Measurements from ENCODE around the gene ZBTB17.

Gene ZBTB17

DNA sequence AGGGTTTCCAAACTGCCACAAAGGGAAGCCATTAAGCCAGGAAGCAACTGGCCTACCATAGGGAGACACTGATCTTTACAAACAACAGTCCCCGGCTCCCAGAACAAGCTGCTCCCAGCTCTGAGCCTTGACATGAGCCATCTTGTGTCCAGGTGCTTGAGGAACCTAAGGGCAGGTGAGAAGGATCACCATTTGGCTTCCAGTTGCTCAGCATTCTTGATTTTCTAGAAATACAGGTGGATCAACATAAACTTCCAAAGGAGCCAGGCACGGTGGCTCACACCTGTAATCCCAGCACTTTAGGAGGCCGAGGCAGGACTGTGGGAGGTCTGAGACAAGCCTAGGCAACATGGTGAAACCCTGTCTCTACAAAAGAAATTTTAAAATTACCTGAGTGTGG, 21.6 kb downstream of the ZBTB17 start:
- TF ChIP-seq, protein P1, sequence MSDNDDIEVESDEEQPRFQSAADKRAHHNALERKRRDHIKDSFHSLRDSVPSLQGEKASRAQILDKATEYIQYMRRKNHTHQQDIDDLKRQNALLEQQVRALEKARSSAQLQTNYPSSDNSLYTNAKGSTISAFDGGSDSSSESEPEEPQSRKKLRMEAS (IDR thresholded peaks at IDR 0.05), result no peak
- TF ChIP-seq ZBTB7A (IDR thresholded peaks at IDR 0.05; ENCODE audit: low read depth) (no peak), EGR1 (IDR thresholded peaks at IDR 0.05) (no peak), CREB1 (IDR thresholded peaks at IDR 0.05; ENCODE audit: low read depth) (no peak), TAF1 (IDR thresholded peaks at IDR 0.05; ENCODE audit: low read depth) (no peak), NFIC (IDR thresholded peaks at IDR 0.05) (no peak), FOXM1 (IDR thresholded peaks at IDR 0.05; ENCODE audit: borderline replicate concordance, low read depth) (no peak), TCF12 (IDR thresholded peaks at IDR 0.05; ENCODE audit: low read depth) (no peak), YY1 (IDR thresholded peaks at IDR 0.05; ENCODE audit: low read depth) (no peak), TEAD4 (IDR thresholded peaks at IDR 0.05) (no peak)

DNA sequence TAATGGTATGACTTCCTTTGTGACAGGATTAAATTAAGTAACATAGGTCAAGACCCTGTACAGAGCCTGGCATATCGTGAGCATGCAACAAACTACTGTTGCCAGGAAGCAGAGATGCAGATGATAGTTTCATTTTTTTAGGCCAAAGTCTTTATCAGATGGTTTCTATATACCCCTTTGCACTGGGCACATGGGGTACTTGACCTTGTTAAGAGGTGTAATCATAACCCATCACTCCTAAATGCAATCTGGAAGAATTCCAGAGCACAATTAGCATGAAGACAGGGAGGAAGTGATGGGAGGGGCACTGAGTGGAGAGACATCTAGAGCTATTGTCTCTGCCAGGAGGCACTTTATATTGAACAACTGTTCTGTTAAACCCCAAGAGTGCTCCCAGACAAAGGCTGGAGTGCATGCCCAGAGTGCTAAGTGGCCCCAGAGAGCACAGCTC, 22.1 kb downstream of the ZBTB17 start:
- TF ChIP-seq RAD21 (IDR thresholded peaks at IDR 0.05; ENCODE audit: low read depth) (no peak), NFIC (IDR thresholded peaks at IDR 0.05) (no peak)

DNA sequence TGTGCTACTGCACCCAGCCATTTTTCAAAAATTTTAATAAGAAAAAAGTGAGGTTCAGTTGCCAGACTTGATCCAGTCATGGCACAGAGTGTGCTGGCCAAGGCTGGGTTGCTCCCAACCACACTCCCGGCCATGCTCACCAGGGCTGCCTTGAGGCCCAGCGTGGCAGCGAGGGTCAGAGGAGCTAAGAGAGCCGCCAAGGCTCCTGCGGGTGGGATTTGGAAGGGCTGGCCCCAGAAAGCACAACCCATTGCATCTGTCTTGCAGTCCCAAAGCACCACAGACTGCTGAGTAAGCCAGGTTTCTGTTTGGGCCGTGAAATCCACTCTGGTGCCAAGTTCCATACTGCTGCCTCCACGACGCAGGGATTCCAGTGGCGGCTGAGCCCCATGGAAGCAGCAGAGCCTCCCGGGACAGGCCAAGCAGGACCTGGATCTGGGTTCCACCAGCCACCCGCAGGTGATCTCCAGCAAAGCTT, 22.6 kb downstream of the ZBTB17 start:
- TF ChIP-seq CREB1 (IDR thresholded peaks at IDR 0.05; ENCODE audit: low read depth), result no peak
- no peak for TF ChIP-seq YY1 (IDR thresholded peaks at IDR 0.05; ENCODE audit: low read depth)
- TF ChIP-seq FOXM1 (IDR thresholded peaks at IDR 0.05; ENCODE audit: borderline replicate concordance, low read depth), result no peak
- no peak for TF ChIP-seq RAD21 (IDR thresholded peaks at IDR 0.05; ENCODE audit: low read depth)

DNA sequence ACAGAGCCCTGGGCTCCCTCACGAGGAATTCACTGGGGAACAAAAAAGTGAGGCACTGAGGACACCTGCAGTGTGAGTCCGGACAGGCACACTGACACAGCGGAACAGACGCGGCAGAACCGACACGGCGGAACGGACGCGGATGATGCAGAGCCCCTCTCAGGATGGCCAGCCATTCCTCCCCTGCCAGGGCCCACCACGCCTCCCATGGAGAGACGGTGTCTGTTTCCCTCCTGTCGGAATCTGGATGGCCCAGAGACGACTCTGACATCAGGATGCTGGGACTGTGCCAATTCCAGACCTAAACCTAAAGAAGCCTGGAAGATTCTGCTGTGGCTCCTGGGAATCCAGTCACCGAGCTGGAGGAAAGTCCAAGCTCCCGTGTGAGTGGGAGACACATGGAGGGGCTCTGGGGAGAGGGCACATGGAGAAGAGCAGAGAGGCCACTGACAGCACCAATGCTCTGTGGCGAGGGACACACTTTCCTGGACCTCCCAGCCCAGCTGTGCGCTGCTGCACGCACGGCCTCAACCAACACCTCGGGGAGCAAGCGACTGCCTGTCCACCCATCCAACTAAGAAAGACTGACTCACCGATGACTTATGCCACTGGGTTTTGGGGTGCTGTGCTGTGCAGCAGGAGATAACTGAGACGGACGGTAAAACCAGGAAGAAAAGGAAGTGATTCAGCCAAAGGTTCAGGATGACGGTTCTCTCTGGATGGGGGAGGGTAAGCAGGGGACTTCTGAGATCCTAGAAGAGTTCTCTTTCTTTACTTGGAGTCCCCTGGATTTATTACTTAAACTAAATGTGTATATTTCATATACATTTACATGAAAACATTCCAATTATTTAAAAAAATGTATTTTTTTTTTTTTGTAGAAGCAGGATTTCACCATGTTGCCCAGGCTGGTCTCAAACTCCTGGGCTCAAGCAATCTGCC, 23.3 kb downstream of the ZBTB17 start:
- TF ChIP-seq RAD21 (IDR thresholded peaks at IDR 0.05; ENCODE audit: low read depth) (no peak), NFIC (IDR thresholded peaks at IDR 0.05) (no peak), TAF1 (IDR thresholded peaks at IDR 0.05; ENCODE audit: low read depth) (no peak), TEAD4 (IDR thresholded peaks at IDR 0.05) (no peak), FOXM1 (IDR thresholded peaks at IDR 0.05; ENCODE audit: borderline replicate concordance, low read depth) (no peak), EGR1 (IDR thresholded peaks at IDR 0.05) (no peak), YY1 (IDR thresholded peaks at IDR 0.05; ENCODE audit: low read depth) (no peak), TCF12 (IDR thresholded peaks at IDR 0.05; ENCODE audit: low read depth) (no peak)
- TF ChIP-seq, protein P2, sequence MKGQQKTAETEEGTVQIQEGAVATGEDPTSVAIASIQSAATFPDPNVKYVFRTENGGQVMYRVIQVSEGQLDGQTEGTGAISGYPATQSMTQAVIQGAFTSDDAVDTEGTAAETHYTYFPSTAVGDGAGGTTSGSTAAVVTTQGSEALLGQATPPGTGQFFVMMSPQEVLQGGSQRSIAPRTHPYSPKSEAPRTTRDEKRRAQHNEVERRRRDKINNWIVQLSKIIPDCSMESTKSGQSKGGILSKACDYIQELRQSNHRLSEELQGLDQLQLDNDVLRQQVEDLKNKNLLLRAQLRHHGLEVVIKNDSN (IDR thresholded peaks at IDR 0.05), result no peak
- TF ChIP-seq, protein P3, sequence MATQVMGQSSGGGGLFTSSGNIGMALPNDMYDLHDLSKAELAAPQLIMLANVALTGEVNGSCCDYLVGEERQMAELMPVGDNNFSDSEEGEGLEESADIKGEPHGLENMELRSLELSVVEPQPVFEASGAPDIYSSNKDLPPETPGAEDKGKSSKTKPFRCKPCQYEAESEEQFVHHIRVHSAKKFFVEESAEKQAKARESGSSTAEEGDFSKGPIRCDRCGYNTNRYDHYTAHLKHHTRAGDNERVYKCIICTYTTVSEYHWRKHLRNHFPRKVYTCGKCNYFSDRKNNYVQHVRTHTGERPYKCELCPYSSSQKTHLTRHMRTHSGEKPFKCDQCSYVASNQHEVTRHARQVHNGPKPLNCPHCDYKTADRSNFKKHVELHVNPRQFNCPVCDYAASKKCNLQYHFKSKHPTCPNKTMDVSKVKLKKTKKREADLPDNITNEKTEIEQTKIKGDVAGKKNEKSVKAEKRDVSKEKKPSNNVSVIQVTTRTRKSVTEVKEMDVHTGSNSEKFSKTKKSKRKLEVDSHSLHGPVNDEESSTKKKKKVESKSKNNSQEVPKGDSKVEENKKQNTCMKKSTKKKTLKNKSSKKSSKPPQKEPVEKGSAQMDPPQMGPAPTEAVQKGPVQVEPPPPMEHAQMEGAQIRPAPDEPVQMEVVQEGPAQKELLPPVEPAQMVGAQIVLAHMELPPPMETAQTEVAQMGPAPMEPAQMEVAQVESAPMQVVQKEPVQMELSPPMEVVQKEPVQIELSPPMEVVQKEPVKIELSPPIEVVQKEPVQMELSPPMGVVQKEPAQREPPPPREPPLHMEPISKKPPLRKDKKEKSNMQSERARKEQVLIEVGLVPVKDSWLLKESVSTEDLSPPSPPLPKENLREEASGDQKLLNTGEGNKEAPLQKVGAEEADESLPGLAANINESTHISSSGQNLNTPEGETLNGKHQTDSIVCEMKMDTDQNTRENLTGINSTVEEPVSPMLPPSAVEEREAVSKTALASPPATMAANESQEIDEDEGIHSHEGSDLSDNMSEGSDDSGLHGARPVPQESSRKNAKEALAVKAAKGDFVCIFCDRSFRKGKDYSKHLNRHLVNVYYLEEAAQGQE (IDR thresholded peaks at IDR 0.05; ENCODE audit: low read depth), result no peak

DNA sequence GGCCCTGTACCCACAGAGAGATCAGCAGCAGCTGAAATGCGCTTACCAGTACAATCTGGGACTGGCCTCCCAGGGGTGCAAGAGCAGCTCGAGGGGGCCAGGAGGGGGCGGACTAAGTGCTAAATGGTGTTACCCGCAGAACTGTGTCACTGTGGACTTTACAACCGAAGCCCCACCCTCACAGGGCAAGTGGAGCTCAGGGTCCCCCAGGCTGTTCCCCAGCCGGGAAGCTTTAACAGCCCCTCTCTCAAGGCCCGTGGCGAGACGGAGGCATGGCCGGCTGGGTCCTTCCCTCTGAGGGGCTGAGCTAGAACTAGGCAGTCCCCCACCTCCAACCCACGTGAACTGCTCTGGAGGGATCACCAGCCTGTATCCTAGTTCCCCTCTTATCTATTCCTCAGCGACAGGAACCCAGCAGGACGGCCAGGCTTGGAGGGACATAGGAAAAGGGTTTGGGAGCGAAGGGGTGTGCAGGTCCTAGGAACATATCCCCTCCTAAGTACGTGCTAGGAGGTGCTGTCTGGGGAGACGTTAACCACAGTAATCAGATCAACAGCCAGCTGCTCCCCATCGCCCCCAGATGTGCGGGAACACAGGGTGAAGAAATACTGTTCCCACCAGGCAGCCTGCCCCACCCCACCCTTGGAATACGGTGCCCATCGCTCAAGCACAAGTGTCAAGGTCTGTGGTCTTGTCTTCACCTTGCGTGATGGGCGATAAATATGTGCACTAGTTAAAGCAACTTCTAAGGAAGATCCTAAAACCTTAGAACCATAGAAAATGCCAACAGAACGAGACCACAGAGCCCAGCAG, 24.4 kb downstream of the ZBTB17 start:
- TF ChIP-seq NFIC (IDR thresholded peaks at IDR 0.05) (no peak), CEBPB (IDR thresholded peaks at IDR 0.05) (no peak), TEAD4 (IDR thresholded peaks at IDR 0.05) (no peak), YY1 (IDR thresholded peaks at IDR 0.05; ENCODE audit: low read depth) (no peak), TCF12 (IDR thresholded peaks at IDR 0.05; ENCODE audit: low read depth) (no peak), RAD21 (IDR thresholded peaks at IDR 0.05; ENCODE audit: low read depth) (no peak), TAF1 (IDR thresholded peaks at IDR 0.05; ENCODE audit: low read depth) (no peak), ZBTB7A (IDR thresholded peaks at IDR 0.05; ENCODE audit: low read depth) (no peak), EP300 (IDR thresholded peaks at IDR 0.05; ENCODE audit: borderline replicate concordance) (no peak), CREB1 (IDR thresholded peaks at IDR 0.05; ENCODE audit: low read depth) (no peak), FOXM1 (IDR thresholded peaks at IDR 0.05; ENCODE audit: borderline replicate concordance, low read depth) (no peak), EGR1 (IDR thresholded peaks at IDR 0.05) (no peak)
- TF ChIP-seq, protein P2 (IDR thresholded peaks at IDR 0.05), result no peak
- TF ChIP-seq, protein P1 (IDR thresholded peaks at IDR 0.05), result no peak
- TF ChIP-seq, protein P3 (IDR thresholded peaks at IDR 0.05; ENCODE audit: low read depth), result no peak

Measured in Ishikawa (cell line).